ENCODE data around the gene GPBAR1. TPM values are rescaled to one million over a fixed set of nuclear protein-coding genes. Genes with fewer than 3 reads are reported as not detected.

The GPBAR1 gene
- total RNA-seq, 2 experiments from 2014 or later = 0.29 to 0.38 TPM

- POLR2A ChIA-PET = no interaction called here
- CTCF ChIA-PET = interaction anchor here (0.7 kb wide), 1 partner anchor 19 kb away, joined by 3 read pairs; no protein-coding TSS in a partner anchor
Observed at GRCh38 chr2:218312267-218312756, 51.5 kb downstream of the GPBAR1 start.

GRCh38 chr2:218313356-218313755, 52.5 kb downstream of the GPBAR1 start:
- POLR2A ChIA-PET = no interaction called here
- CTCF ChIA-PET = no interaction called here

Other genes starting within 250 kb of the GPBAR1 start
- gene RUFY4, start 191.8 kb upstream of the GPBAR1 start, total RNA-seq = not detected
- not detected for gene CXCR2, start 135.0 kb upstream of the GPBAR1 start, total RNA-seq
- gene CXCR1, start 94.1 kb upstream of the GPBAR1 start, total RNA-seq = not detected
- 100 to 1,000 TPM; 560 to 584 TPM for gene ARPC2, start 43.8 kb upstream of the GPBAR1 start, total RNA-seq
- gene AAMP, start 9.1 kb downstream of the GPBAR1 start, total RNA-seq = 10 to 100 TPM; 96.2 to 98.7 TPM
- 10 to 100 TPM; 22.7 to 24.1 TPM for gene PNKD, start 9.5 kb downstream of the GPBAR1 start, total RNA-seq
- 10 to 100 TPM; 82.9 to 86.4 TPM for gene TMBIM1, start 31.5 kb downstream of the GPBAR1 start, total RNA-seq
- not detected for gene CATIP, start 95.8 kb downstream of the GPBAR1 start, total RNA-seq
- gene SLC11A1, start 121.3 kb downstream of the GPBAR1 start, total RNA-seq = under 1 TPM; 0.13 to 0.15 TPM
- gene CTDSP1, start 138.9 kb downstream of the GPBAR1 start, total RNA-seq = 100 to 1,000 TPM; 100 to 104 TPM
- gene VIL1, start 158.1 kb downstream of the GPBAR1 start, total RNA-seq = not detected

Measured in activated CD8-positive, alpha-beta memory T cell treated with anti-CD3 and anti-CD28 coated beads for 36 hours (primary cell).